Activated T-cell treated with anti-CD3 and anti-CD28 coated beads for 48 hours (primary cell): ENCODE results near the gene DOK5.

Experiments used
- DNase-seq: peaks from one replicate; pipeline ENCODE4 v3.0.0-alpha.2; 2020; ENCODE audit warnings: low read depth

The DOK5 gene

GRCh38 chr20:54514028-54514607 lies 38.7 kb downstream of the DOK5 start:
- DNase-seq, result no peak

- no peak for DNase-seq
Measured at GRCh38 chr20:54515793-54516628, 40.6 kb downstream of the DOK5 start.

- no peak for DNase-seq
Measured at GRCh38 chr20:54517241-54517975, 42.0 kb downstream of the DOK5 start.

GRCh38 chr20:54524849-54525248 lies 49.5 kb downstream of the DOK5 start:
- DNase-seq, result no peak

- no peak for DNase-seq
Measured at GRCh38 chr20:54525916-54526590, 50.7 kb downstream of the DOK5 start.

GRCh38 chr20:54526801-54527200 lies 51.4 kb downstream of the DOK5 start:
- no peak for DNase-seq

GRCh38 chr20:54532573-54532972 lies 57.2 kb downstream of the DOK5 start:
- no peak for DNase-seq

- no peak for DNase-seq
Measured at GRCh38 chr20:54534101-54534500, 58.7 kb downstream of the DOK5 start.

- no peak for DNase-seq
Measured at GRCh38 chr20:54535033-54535432, 59.6 kb downstream of the DOK5 start.

GRCh38 chr20:54535746-54536145 lies 60.4 kb downstream of the DOK5 start:
- DNase-seq, result no peak

GRCh38 chr20:54539521-54540046 lies 64.2 kb downstream of the DOK5 start:
- DNase-seq, result no peak

GRCh38 chr20:54543369-54543768 lies 68.0 kb downstream of the DOK5 start:
- no peak for DNase-seq

- DNase-seq, result no peak
Measured at GRCh38 chr20:54545676-54546358, 70.4 kb downstream of the DOK5 start.

- DNase-seq, result no peak
Measured at GRCh38 chr20:54548849-54549248, 73.5 kb downstream of the DOK5 start.

- DNase-seq, result no peak
Measured at GRCh38 chr20:54549658-54550326, 74.4 kb downstream of the DOK5 start.

GRCh38 chr20:54550776-54551396 lies 75.5 kb downstream of the DOK5 start:
- DNase-seq, result no peak

GRCh38 chr20:54554006-54554405 lies 78.6 kb downstream of the DOK5 start:
- no peak for DNase-seq

- no peak for DNase-seq
Measured at GRCh38 chr20:54555150-54555549, 79.8 kb downstream of the DOK5 start.

- no peak for DNase-seq
Measured at GRCh38 chr20:54556406-54556805, 81.0 kb downstream of the DOK5 start.

- no peak for DNase-seq
Measured at GRCh38 chr20:54557806-54558590, 82.6 kb downstream of the DOK5 start.
